HCT116 (cell line): ENCODE measurements around the gene SELP. TPM values are rescaled to one million over a fixed set of nuclear protein-coding genes. Genes with fewer than 3 reads are reported as not detected.

Experiments used
- ATAC-seq: fragments of 200-7000 bp; cut with Tn5 transposase; 2 replicates; pipeline ENCODE4 v1.9.1; 2020; ENCODE audit warnings: mild to moderate bottlenecking, moderate library complexity
- BruUV-seq: library from RNA; stranded (reverse); fragments of 400-500 nt; replicated peaks from 2 replicates; lab custom pipeline; 2021; lab: Mats Ljungman, UMichigan
- CTCF ChIA-PET: fragments of 300-600 bp; sonication (Branson Sonifier 250); formaldehyde crosslinking; loops from one replicate; lab custom pipeline; 2021; ENCODE audit warnings: antibody characterized with exemption; lab: Charles Lee
- POLR2A ChIA-PET: fragments of 300-600, 350-600 bp; sonication (Branson Sonifier 250); formaldehyde crosslinking; loops from one replicate; lab custom pipeline; 2021; ENCODE audit warnings: antibody characterized with exemption; lab: Charles Lee
- RAD21 ChIA-PET, 2 experiments: fragments of 300-600 bp; sonication (Branson Sonifier 250); formaldehyde crosslinking; loops; one replicate each; lab custom pipeline; 2023; ENCODE audit warnings: low total read pairs in 2 of 2; ENCODE audit not compliant: uncharacterized antibody in 2 of 2, unreplicated experiment in 2 of 2, low non-redundant PET in 1 of 2; lab: Charles Lee
- DNase-seq: peaks from one replicate; pipeline ENCODE4 v3.0.0-alpha.2; 2010; ENCODE audit warnings: low read depth, low spot score
- H2AFZ ChIP-seq: fragments of 200-600 bp; shearing (Covaris generic), sonication (generic); 2 replicates; pipeline ENCODE4 v1.6.1; 2017; ENCODE audit warnings: low read depth, mixed run types, mixed read lengths, antibody characterized with exemption, low read length; ENCODE audit not compliant: poor library complexity, severe bottlenecking
- H3K27ac ChIP-seq: 2 replicates; pipeline ENCODE4 v1.5.1; 2012; ENCODE audit warnings: low read depth, low read length
- H3K27me3 ChIP-seq: fragments of 200-600 bp; sonication (generic); 2 replicates; pipeline ENCODE4 v1.6.1; 2016; ENCODE audit warnings: mixed run types, low read length, mixed read lengths; ENCODE audit not compliant: insufficient read depth
- H3K36me3 ChIP-seq, 2 experiments: fragments of 200-500 bp in 1 of 2; fragments of 200-600 bp in 1 of 2; sonication (Bioruptor generic) in 1 of 2; sonication (generic) in 1 of 2; 2 replicates each; pipeline versions ENCODE4 v1.5.1 to v1.6.1; 2014 to 2016; ENCODE audit warnings: low read length in 2 of 2, inconsistent platforms in 1 of 2, mixed read lengths in 1 of 2, mixed run types in 1 of 2; ENCODE audit not compliant: insufficient read depth in 2 of 2, control insufficient read depth in 1 of 2
- H3K4me1 ChIP-seq, 2 experiments: fragments of 200-600 bp in 1 of 2; sonication (generic) in 1 of 2; 2 replicates each; pipeline versions ENCODE4 v1.5.1 to v1.6.1; 2012 to 2017; ENCODE audit warnings: low read length in 2 of 2, inconsistent platforms in 1 of 2, mild to moderate bottlenecking in 1 of 2, mixed read lengths in 1 of 2, mixed run types in 1 of 2, moderate library complexity in 1 of 2; ENCODE audit not compliant: insufficient read depth in 2 of 2, control insufficient read depth in 1 of 2
- H3K4me2 ChIP-seq: fragments of 200-600 bp; sonication (generic); 2 replicates; pipeline ENCODE4 v1.6.1; 2017; ENCODE audit warnings: mixed run types, low read length, mixed read lengths
- H3K4me3 ChIP-seq, 2 experiments: fragments of 200-600 bp in 1 of 2; sonication (generic) in 1 of 2; replicated peaks in 1 of 2; 2 replicates each; pipeline ENCODE4 v1.5.1; 2011 to 2016; ENCODE audit warnings: low read length in 2 of 2, control low read depth in 1 of 2, low read depth in 1 of 2, mild to moderate bottlenecking in 1 of 2, mixed read lengths in 1 of 2, mixed run types in 1 of 2
- H3K79me2 ChIP-seq: fragments of 200-600 bp; sonication (generic); 2 replicates; pipeline ENCODE4 v1.6.1; 2017; ENCODE audit warnings: mild to moderate bottlenecking, mixed run types, low read length, moderate library complexity, mixed read lengths; ENCODE audit not compliant: insufficient read depth
- H3K9ac ChIP-seq: fragments of 200-600 bp; sonication (generic); 2 replicates; pipeline ENCODE4 v1.6.1; 2016; ENCODE audit warnings: low read length, mixed read lengths
- H3K9me2 ChIP-seq: fragments of 200-600 bp; sonication (generic), shearing (Covaris generic); 2 replicates; pipeline ENCODE4 v1.6.1; 2017; ENCODE audit warnings: mixed run types, mild to moderate bottlenecking, moderate library complexity; ENCODE audit not compliant: insufficient read depth
- H3K9me3 ChIP-seq, 2 experiments: fragments of 200-500 bp in 1 of 2; fragments of 200-600 bp in 1 of 2; sonication (Bioruptor generic) in 1 of 2; sonication (generic) in 1 of 2; 2 replicates each; pipeline ENCODE4 v1.6.1; 2014 to 2017; ENCODE audit warnings: low read length in 2 of 2, mixed read lengths in 2 of 2, inconsistent platforms in 1 of 2, low read depth in 1 of 2, mild to moderate bottlenecking in 1 of 2, mixed run types in 1 of 2, moderate library complexity in 1 of 2; ENCODE audit not compliant: control insufficient read depth in 1 of 2, insufficient read depth in 1 of 2
- H4K20me1 ChIP-seq: fragments of 200-600 bp; sonication (generic), shearing (Covaris generic); 2 replicates; pipeline ENCODE4 v1.6.1; 2017; ENCODE audit warnings: mixed run types, mild to moderate bottlenecking, moderate library complexity; ENCODE audit not compliant: insufficient read depth
- CBX3 ChIP-seq: IDR thresholded peaks from 2 replicates; pipeline ENCODE4 v1.6.1; 2012; ENCODE audit warnings: low read depth
- EZH2 ChIP-seq: fragments of 200-600 bp; sonication (generic); IDR thresholded peaks from 2 replicates; pipeline ENCODE4 v1.6.1; 2017; ENCODE audit warnings: antibody characterized with exemption, mixed run types
- EZH2phosphoT487 ChIP-seq: fragments of 200-600 bp; IDR thresholded peaks from 2 replicates; pipeline ENCODE4 v1.6.1; 2018; ENCODE audit warnings: antibody characterized with exemption, borderline replicate concordance
- FOSL1 ChIP-seq: IDR thresholded peaks from 2 replicates; pipeline ENCODE4 v1.6.1; 2012; ENCODE audit warnings: low read depth
- RAD21 ChIP-seq: IDR thresholded peaks from 2 replicates; pipeline ENCODE4 v1.6.1; 2012; ENCODE audit warnings: low read depth, mild to moderate bottlenecking
- ZNF274 ChIP-seq: fragments of 200-500 bp; sonication (Bioruptor generic); IDR thresholded peaks from 2 replicates; pipeline ENCODE4 v1.6.1; 2014; ENCODE audit warnings: mild to moderate bottlenecking, low read depth, low read length, inconsistent platforms
- intact Hi-C: fragments of 100-400 bp; cut with micrococcal nuclease; formaldehyde crosslinking; loops from 2 replicates; pipeline ENCODE4 v1.10.0; 2022
- total RNA-seq: library from RNA; stranded (reverse); gene quantifications from one replicate; pipeline ENCODE4 v1.2.1, GENCODE V29; 2021; ENCODE audit not compliant: unreplicated experiment
- TF ChIP-seq, protein P1 (sequence below), 3 experiments: fragments of 200-600 bp in 1 of 3; sonication (generic) in 1 of 3; IDR thresholded peaks in 2 of 3; conservative IDR thresholded peaks in 1 of 3; 2 replicates each; pipeline ENCODE4 v1.5.1; 2012 to 2017; ENCODE audit warnings: low read depth in 2 of 3, low read length in 2 of 3, antibody characterized with exemption in 1 of 3, borderline replicate concordance in 1 of 3, control low read depth in 1 of 3, mild to moderate bottlenecking in 1 of 3, mixed read lengths in 1 of 3, mixed run types in 1 of 3, moderate library complexity in 1 of 3; ENCODE audit not compliant: insufficient read depth in 1 of 3
- TF ChIP-seq, protein P2 (sequence below): IDR thresholded peaks from 2 replicates; pipeline ENCODE4 v1.6.1; 2011; ENCODE audit warnings: mild to moderate bottlenecking, low read length, moderate library complexity; ENCODE audit not compliant: insufficient replicate concordance; ENCODE audit errors: extremely low read depth
- TF ChIP-seq, protein P3 (sequence below): IDR thresholded peaks from 2 replicates; pipeline ENCODE4 v1.6.1; 2012; ENCODE audit warnings: low read depth

SELP gene
- total RNA-seq, 1 experiment from 2014 or later, result not detected

DNA sequence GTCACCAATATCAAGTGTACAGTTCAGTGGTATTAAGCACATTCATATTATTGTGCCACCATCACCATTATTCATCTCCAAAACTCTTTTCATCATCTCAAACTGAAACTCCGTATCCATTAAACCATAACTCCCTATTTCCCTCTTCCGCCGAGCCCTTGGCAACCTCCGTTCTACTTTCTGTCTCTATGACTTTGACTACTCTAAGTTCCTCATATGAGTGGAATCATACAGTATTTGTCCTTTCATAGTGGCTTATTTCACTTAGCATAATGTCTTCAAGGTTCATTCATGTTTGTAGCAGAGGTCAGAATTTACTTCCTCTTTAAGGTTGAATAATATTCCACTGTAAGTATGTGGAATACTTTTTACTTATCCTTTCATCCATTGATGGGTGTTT is 21.7 kb downstream of the SELP start:
- BruUV-seq, result no TSS peak
- no peaks in the 10 kb centered on the region for H3K9me3 ChIP-seq
- DNase-seq, result no peak
- ChIA-PET RAD21 (no interaction called here), CTCF (no interaction called here), POLR2A (no interaction called here)
- ATAC-seq, result no peak
- no peaks in the 10 kb centered on the region for H3K4me1 ChIP-seq
- intact Hi-C loops, result no loop called here
- no peak overlapping the region for H2AFZ ChIP-seq
- H3K79me2 ChIP-seq, result no peaks in the 10 kb centered on the region
- H3K27me3 ChIP-seq, result peaks cover 19% of the 10 kb centered on the region
- TF ChIP-seq, protein P1, sequence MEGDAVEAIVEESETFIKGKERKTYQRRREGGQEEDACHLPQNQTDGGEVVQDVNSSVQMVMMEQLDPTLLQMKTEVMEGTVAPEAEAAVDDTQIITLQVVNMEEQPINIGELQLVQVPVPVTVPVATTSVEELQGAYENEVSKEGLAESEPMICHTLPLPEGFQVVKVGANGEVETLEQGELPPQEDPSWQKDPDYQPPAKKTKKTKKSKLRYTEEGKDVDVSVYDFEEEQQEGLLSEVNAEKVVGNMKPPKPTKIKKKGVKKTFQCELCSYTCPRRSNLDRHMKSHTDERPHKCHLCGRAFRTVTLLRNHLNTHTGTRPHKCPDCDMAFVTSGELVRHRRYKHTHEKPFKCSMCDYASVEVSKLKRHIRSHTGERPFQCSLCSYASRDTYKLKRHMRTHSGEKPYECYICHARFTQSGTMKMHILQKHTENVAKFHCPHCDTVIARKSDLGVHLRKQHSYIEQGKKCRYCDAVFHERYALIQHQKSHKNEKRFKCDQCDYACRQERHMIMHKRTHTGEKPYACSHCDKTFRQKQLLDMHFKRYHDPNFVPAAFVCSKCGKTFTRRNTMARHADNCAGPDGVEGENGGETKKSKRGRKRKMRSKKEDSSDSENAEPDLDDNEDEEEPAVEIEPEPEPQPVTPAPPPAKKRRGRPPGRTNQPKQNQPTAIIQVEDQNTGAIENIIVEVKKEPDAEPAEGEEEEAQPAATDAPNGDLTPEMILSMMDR (IDR thresholded peaks at IDR 0.05 in 2 of 3, conservative IDR thresholded peaks at IDR 0.05 in 1 of 3; ENCODE audit: borderline replicate concordance in 1 of 3, insufficient read depth in 1 of 3, low read depth in 2 of 3, low read length in 2 of 3), result no peak
- no peak for TF ChIP-seq FOSL1
- TF ChIP-seq ZNF274, result no peak
- TF ChIP-seq EZH2, result no peak
- no peak for TF ChIP-seq CBX3
- TF ChIP-seq, protein P2, sequence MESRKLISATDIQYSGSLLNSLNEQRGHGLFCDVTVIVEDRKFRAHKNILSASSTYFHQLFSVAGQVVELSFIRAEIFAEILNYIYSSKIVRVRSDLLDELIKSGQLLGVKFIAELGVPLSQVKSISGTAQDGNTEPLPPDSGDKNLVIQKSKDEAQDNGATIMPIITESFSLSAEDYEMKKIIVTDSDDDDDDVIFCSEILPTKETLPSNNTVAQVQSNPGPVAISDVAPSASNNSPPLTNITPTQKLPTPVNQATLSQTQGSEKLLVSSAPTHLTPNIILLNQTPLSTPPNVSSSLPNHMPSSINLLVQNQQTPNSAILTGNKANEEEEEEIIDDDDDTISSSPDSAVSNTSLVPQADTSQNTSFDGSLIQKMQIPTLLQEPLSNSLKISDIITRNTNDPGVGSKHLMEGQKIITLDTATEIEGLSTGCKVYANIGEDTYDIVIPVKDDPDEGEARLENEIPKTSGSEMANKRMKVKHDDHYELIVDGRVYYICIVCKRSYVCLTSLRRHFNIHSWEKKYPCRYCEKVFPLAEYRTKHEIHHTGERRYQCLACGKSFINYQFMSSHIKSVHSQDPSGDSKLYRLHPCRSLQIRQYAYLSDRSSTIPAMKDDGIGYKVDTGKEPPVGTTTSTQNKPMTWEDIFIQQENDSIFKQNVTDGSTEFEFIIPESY, result no peak
- no peak for TF ChIP-seq EZH2phosphoT487
- TF ChIP-seq, protein P3, sequence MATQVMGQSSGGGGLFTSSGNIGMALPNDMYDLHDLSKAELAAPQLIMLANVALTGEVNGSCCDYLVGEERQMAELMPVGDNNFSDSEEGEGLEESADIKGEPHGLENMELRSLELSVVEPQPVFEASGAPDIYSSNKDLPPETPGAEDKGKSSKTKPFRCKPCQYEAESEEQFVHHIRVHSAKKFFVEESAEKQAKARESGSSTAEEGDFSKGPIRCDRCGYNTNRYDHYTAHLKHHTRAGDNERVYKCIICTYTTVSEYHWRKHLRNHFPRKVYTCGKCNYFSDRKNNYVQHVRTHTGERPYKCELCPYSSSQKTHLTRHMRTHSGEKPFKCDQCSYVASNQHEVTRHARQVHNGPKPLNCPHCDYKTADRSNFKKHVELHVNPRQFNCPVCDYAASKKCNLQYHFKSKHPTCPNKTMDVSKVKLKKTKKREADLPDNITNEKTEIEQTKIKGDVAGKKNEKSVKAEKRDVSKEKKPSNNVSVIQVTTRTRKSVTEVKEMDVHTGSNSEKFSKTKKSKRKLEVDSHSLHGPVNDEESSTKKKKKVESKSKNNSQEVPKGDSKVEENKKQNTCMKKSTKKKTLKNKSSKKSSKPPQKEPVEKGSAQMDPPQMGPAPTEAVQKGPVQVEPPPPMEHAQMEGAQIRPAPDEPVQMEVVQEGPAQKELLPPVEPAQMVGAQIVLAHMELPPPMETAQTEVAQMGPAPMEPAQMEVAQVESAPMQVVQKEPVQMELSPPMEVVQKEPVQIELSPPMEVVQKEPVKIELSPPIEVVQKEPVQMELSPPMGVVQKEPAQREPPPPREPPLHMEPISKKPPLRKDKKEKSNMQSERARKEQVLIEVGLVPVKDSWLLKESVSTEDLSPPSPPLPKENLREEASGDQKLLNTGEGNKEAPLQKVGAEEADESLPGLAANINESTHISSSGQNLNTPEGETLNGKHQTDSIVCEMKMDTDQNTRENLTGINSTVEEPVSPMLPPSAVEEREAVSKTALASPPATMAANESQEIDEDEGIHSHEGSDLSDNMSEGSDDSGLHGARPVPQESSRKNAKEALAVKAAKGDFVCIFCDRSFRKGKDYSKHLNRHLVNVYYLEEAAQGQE, result no peak
- TF ChIP-seq RAD21, result no peak
- no peaks in the 10 kb centered on the region for H4K20me1 ChIP-seq
- no peaks in the 10 kb centered on the region for H3K9me2 ChIP-seq
- H3K4me3 ChIP-seq, result no peak overlapping the region
- no peak overlapping the region for H3K27ac ChIP-seq
- no peaks in the 10 kb centered on the region for H3K36me3 ChIP-seq
- no peak overlapping the region for H3K4me2 ChIP-seq
- H3K9ac ChIP-seq, result no peak overlapping the region
